KBM-7 (cell line): ENCODE measurements around the gene IFIT2.
"Not testable (repeated sequence)": the region's sequence is repeated elsewhere in the genome, so short reads cannot be mapped to it uniquely, and the experiment has no call there.

Experiments
- DNase-seq: peaks from one replicate; pipeline ENCODE4 v3.0.0-alpha.2; 2015
- in situ Hi-C: fragments of 300-500 bp; cut with MboI; formaldehyde crosslinking; loops from 2 replicates; pipeline ENCODE4 v1.14.3; 2020; ENCODE audit warnings: low sequenced_read_pairs, low pct_unique_long_range_greater_than_20kb, mixed read lengths

The IFIT2 gene, protein sequence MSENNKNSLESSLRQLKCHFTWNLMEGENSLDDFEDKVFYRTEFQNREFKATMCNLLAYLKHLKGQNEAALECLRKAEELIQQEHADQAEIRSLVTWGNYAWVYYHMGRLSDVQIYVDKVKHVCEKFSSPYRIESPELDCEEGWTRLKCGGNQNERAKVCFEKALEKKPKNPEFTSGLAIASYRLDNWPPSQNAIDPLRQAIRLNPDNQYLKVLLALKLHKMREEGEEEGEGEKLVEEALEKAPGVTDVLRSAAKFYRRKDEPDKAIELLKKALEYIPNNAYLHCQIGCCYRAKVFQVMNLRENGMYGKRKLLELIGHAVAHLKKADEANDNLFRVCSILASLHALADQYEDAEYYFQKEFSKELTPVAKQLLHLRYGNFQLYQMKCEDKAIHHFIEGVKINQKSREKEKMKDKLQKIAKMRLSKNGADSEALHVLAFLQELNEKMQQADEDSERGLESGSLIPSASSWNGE

DNA sequence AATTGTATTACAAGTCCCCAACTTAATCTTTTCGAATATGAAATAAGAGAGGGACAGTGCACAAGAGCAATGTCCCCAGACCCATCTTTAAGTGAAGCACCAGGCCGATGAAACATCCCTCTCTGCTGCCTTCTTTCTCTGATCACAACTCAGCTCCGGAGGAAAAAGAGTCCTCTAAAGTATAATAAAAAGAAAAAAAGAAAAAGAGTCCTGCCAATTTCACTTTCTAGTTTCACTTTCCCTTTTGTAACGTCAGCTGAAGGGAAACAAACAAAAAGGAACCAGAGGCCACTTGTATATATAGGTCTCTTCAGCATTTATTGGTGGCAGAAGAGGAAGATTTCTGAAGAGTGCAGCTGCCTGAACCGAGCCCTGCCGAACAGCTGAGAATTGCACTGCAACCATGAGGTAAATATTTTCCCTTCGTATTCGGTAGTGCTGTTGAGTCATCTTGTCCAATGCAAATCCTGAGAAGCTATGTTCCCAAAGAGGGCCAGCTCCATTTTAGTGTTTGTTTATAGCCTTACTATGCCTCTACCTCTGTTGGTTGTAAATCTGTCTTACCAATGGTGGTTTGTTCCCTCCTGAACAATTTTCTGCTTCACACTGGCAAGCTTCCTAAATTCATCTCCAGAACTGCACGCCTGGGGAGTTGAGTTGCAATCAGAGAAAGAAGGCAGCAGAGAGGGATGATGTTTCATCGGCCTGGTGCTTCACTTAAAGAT, at the start of gene IFIT2:
IFIT2 (plus strand) TSS at position 326 of the 725 bp plus-strand sequence; CDS start at position 404, 78 bp downstream.
- in situ Hi-C loops = no loop called here
- DNase-seq = peak; percentile 78

GRCh38 chr10:89252225-89252585, 49.6 kb upstream of the IFIT2 start:
- DNase-seq = no peak
- in situ Hi-C loops = no loop called here

DNA sequence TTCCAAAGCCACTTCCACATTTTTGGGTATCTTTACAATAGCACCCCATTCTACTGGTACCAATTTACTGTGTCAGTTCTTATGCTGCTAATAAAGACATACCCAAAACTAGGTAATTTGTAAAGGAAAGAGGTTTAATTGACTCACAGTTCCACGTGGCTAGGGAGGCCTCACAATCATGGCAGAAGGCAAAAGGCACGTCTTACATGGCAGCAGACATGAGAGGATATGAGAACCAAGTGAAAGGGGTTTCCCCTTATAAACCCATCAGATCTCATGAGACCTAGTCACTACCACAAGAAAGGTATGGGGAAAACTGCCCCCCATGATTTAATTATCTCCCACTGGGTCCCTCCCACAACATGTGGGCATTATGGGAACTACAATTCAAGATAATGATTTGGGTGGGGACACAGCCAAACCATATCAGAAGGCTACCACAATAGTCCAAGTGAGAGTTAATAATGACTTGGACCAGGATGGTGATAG, 46.7 kb upstream of the IFIT2 start:
- in situ Hi-C loops, DNase-seq: not testable (repeated sequence)

DNA sequence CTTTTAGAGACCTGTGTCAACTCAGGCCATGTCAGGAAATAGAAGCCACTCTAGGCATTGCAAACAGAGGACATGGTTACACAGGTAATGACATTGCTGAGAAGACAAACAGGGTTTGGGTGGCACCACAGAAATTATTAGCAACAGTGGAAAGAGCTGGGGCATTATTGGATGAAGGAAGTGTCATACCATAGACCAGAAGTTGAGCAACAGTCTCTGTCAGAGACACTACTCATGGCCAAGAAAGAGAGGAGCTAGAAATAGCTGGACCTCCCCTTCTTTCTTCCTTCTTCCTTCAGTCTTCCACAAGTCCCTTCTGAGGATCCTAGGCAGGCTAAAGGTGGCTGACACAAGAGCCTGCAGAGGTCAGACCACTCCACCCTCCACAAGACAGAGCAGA, 46.1 kb upstream of the IFIT2 start:
- in situ Hi-C loops = no loop called here
- no peak for DNase-seq

DNA sequence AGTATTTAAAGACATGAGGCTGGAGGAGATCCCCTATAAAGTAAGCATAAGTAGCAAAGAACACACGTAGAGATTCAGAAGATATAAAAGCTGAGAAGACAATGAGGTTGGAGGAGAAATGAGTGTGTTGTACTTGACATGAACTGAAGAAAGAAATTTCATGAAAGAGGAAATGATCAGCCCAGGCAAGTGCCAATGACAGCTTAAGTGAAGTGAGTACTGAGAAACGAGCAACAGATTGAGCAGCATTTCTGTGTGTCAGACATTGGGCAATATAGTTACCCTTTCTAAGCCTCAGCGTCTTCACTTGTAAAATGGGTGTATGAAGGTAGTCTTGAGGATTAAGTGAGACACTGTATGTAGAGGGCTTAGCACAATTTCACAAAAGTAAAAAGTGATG, 45.5 kb upstream of the IFIT2 start:
- no peak for DNase-seq
- in situ Hi-C loops = no loop called here

DNA sequence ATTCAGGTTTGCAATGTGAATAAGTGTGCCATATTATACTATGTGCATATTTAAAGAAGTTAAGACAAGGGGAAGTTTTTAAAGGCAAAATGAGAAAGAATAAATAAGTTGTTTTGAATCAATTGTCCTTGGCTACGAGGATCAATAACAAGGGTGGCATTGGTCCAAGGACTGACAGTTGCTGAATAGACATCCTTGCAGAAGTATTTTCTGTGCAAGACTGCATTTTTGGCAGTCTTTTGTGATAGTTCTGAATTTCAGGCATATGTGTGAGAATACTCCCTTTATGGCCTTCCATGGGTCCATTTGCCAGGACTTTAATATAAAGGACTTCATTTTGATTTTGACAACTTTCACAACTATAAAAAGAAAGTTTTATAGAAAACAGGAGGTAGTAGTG, 44.9 kb upstream of the IFIT2 start:
- DNase-seq = no peak
- in situ Hi-C loops = no loop called here

DNA sequence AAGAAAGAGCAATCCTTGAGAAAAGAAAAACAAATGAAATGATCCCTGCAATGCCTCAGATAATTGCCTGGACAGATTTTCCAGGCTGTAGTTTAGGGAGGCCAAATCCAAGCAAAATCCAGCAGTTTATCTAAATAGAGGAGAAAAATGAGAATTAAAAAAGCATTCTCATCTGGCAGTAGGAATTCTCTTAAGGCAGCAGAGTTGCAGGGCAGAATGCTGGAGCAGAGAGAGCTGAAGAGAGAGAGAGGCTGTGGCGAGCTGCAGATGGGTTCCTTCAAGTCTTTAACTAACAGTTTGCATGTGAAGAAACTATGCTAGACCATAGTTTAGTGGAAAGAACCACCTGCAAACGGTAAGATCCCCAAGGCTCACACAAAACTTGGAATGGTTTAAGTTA, 44.3 kb upstream of the IFIT2 start:
- in situ Hi-C loops = no loop called here
- no peak for DNase-seq

- in situ Hi-C loops = no loop called here
- DNase-seq = no peak
Observed at GRCh38 chr10:89258881-89259280, 43.0 kb upstream of the IFIT2 start.

DNA sequence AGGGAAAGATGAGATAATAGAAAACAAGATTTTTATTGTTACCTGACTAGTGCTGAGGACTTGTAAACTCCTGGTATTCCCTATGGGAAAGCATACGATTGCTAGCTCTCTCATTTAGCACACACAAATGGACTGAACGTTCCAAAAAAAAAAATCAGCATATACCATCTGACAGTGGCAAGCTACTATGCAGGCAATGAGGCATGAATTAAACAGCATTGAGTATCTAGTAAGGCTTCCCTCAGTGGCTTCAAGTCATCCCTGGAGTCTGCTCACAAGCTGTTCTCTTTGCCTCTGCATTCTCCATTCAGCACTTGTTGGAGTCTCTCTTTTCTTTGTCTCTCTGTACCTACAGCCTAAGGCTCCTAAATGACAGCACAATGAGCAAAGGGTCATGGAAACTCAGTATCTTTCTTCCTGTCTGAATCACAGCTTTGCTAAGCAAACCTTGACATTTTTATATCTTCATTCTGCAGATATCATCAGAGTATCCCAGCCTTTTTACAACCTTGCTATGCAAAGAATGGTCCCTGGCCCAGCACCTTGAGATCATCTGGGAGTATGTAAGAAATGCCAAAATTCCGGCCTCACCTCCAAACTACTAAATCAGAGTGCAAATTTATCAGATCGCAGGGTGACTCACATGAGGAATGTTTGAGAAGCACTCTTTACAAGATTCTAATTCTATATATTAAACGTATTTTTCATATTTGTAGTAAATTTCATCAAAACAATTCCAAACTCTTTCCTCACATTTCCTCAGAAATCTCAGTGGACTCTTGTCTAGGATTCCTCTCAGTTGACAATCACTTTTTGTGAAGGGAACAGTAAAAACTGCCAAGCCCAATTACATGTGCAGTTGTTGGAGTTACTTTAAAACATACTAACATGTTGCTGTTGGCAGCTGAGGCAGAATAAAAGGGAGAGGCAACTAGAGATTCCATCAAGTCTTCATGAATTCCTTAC, 39.5 kb upstream of the IFIT2 start:
- in situ Hi-C loops = no loop called here
- DNase-seq = no peak

DNA sequence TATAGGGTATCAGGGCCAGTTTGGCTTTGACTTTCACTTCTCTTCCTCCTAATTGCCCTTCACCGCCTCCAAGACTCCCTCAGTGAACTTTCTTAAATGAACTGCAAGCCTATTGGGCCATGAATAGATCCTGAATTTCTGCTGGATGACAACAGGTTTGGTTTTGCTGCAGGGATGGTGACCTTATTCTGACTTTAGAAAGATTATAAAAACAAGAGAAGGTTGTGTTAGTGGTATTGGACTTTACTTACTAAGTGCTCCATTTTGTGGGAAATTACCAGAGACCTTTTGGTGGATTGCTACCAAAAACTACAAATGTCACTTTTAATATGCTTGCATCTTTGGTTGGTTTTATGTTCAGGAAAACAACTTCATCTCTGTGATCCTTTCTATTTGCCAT, 38.8 kb upstream of the IFIT2 start:
- in situ Hi-C loops = no loop called here
- no peak for DNase-seq

GRCh38 chr10:89263531-89263930, 38.3 kb upstream of the IFIT2 start:
- in situ Hi-C loops = no loop called here

GRCh38 chr10:89266721-89267453, 35.0 kb upstream of the IFIT2 start:
- in situ Hi-C loops = no loop called here
- DNase-seq = no peak

More at GRCh38 chr10:89263531-89263930, 38.3 kb upstream of the IFIT2 start:
- DNase-seq = no peak

DNA sequence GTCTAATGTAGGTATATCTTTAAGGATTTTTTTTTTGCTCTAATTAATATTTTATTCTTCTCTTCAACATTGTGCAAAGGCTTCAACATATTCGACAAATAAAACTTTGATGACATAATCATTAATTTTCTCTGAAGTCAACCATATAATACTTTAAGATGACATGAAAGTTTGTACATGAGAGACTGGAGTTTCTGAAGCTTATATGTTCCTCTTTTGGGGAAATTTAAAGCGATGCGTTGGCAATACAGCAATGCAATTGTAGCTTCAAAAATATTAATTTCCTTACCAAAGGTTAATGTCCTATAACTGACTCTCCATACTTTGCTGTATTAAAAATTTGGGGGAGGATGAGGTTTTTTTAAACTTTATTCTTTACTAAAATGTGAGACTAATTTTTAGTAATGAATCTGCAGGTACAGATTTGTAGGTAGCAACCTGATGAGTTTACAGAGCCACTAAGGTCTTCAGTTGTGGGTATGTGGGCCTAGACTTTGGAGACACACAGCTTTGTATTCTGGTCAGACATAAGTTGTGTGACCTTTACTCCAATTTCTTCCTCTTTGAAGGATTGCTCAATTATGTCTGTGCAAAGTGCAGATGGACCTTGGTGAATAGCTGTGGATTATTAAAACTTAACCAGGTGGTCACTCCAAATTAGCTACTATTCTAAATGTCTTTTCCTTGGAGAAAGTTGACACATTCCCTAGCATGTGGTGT, 32.3 kb upstream of the IFIT2 start:
- in situ Hi-C loops = loop anchor here (10.0 kb wide), 1 partner anchor 105 kb away; the partner anchor contains the start of gene IFIT1B
- no peak for DNase-seq

GRCh38 chr10:89270153-89270483, 31.7 kb upstream of the IFIT2 start:
- no peak for DNase-seq
- in situ Hi-C loops = loop anchor here (10.0 kb wide), 1 partner anchor 105 kb away; the partner anchor contains the start of gene IFIT1B

DNA sequence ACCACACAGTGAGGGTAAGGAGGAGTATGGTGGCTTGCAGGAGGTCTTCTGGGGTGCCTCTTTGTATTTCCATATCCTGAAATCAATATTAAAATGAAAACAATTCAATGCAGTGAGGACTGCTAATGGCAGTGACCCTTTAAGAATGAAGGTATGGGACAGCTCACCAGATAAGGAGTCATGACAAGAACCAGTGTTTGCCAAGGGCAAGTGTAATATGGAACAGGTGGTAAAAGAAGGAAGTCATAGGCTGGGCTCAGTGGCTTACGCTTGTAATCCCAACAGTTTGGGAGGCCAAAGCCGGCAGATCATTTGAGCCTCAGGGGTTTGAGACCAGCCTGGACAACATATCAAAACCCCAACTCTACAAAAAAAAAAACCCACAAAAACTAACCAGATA, 30.3 kb upstream of the IFIT2 start:
- no peak for DNase-seq
- in situ Hi-C loops = loop anchor here (10.0 kb wide), 1 partner anchor 103 kb away; the partner anchor contains the start of gene IFIT1B

DNA sequence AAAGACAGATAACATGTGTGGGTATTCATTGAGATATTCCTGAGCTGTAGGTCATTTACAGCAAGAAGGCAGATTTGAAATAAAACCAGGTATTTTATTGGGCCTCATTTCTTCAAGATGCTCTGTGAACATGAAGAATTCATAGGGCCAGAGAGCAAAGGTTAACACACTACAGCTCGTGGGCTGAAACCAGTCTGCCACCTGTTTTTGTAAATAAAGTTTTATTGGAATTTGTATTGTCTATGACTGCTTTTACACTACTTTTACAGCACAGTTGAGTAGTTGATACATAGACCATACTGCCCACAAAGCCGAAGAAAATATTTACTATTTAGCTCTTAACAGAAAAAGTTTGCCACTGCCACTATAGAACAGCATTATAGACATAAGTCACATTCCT, 28.2 kb upstream of the IFIT2 start:
- DNase-seq = no peak
- in situ Hi-C loops = loop anchor here (10.0 kb wide), 1 partner anchor 101 kb away; the partner anchor contains the start of gene IFIT1B

- no peak for DNase-seq
- in situ Hi-C loops = loop anchor here (10.0 kb wide), 1 partner anchor 100 kb away; the partner anchor contains the start of gene IFIT1B
Observed at GRCh38 chr10:89274928-89275327, 26.9 kb upstream of the IFIT2 start.

DNA sequence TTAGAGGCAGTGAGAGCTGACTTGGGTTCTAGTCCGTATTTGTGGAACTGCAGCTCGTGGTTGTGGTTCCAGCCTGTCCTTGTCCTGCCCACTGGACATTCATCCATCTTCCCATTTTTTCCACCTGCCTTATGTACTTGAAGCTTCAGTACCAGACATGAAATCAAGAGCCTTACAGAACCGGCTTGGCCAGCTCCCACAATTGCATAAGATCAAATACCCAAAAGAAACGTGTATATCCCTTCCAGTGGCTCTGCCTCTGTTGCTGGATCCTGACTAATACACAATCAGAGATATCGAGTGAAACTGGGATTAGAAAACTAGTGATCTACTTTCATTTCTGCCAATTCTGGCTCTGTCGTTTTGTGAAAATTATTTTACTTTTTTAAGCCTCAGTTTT, 26.5 kb upstream of the IFIT2 start:
- in situ Hi-C loops = loop anchor here (10.0 kb wide), 1 partner anchor 99 kb away; the partner anchor contains the start of gene IFIT1B
- no peak for DNase-seq
